ENCODE results near the gene PLCB2. TPM values are rescaled to one million over a fixed set of nuclear protein-coding genes. Genes with fewer than 3 reads are reported as not detected.

Gene PLCB2
- total and polyA plus RNA-seq, 2 experiments from 2014 or later, result 9.5 to 13.8 TPM

GRCh38 chr15:40331637-40332036 lies 23.9 kb upstream of the PLCB2 start (continued):
- TF ChIP-seq REST (IDR thresholded peaks at IDR 0.05; ENCODE audit: unreplicated experiment) (no peak), EZH2phosphoT487 (IDR thresholded peaks at IDR 0.05; ENCODE audit: unreplicated experiment) (no peak), ETS1 (IDR thresholded peaks at IDR 0.05) (no peak), CTCF (conservative IDR thresholded peaks at IDR 0.05; ENCODE audit: low read depth in 2 of 2) (no peak), POLR2AphosphoS5 (IDR thresholded peaks at IDR 0.05; ENCODE audit: low read depth) (no peak)

- H3K27ac ChIP-seq (ENCODE audit: low read depth), result no peak overlapping the region
- TF ChIP-seq EZH2 (IDR thresholded peaks at IDR 0.05; ENCODE audit: low read depth, unreplicated experiment) (no peak), POLR2AphosphoS5 (IDR thresholded peaks at IDR 0.05; ENCODE audit: low read depth) (no peak), ZNF462 (CRISPR knock-in tag; IDR thresholded peaks at IDR 0.05) (no peak), NANOG (IDR thresholded peaks at IDR 0.05; ENCODE audit: borderline replicate concordance) (no peak), STAT1 (IDR thresholded peaks at IDR 0.05; ENCODE audit: unreplicated experiment) (no peak), EZH2phosphoT487 (IDR thresholded peaks at IDR 0.05; ENCODE audit: unreplicated experiment) (no peak), ZNF331 (CRISPR knock-in tag; IDR thresholded peaks at IDR 0.05; ENCODE audit: low read depth) (no peak), JUNB (IDR thresholded peaks at IDR 0.05; ENCODE audit: unreplicated experiment) (no peak)
These were observed 23.3 kb upstream of the PLCB2 start for GRCh38 chr15:40331026-40331425.

More at GRCh38 chr15:40331026-40331425, 23.3 kb upstream of the PLCB2 start:
- Histone ChIP-seq H3K4me1 (ENCODE audit: insufficient read depth) (peaks cover 36% of the 10 kb centered on the region), H3K4me2 (no peak overlapping the region), H3K79me2 (replicated peaks; ENCODE audit: insufficient read depth) (peaks cover 5% of the 10 kb centered on the region), H3K9me2 (ENCODE audit: insufficient read depth) (0 out of 2 replicates have a peak, but pooled peaks cover 2% of the 10 kb centered on the region), H2AFZ (no peak overlapping the region), H3K36me3 (ENCODE audit: insufficient read depth) (no peaks in the 10 kb centered on the region), H3K4me3 (no peak overlapping the region), H4K20me1 (replicated peaks; ENCODE audit: insufficient read depth) (0 out of 2 replicates have a peak, but pooled peaks cover under 1% of the 10 kb centered on the region), H3K27me3 (ENCODE audit: insufficient read depth) (no peaks in the 10 kb centered on the region), H3F3A (replicated peaks; ENCODE audit: low read depth) (peaks cover 6% of the 10 kb centered on the region; the same call in 1 of the 2 replicates)
- Mint-ChIP-seq H3K9me3 (no peaks in the 10 kb centered on the region), H3K4me3 (no peak overlapping the region), H3K36me3 (ENCODE audit: low read depth) (peaks cover 19% of the 10 kb centered on the region), H3K27me3 (ENCODE audit: insufficient read depth, low read depth, poor library complexity) (peaks cover 15% of the 10 kb centered on the region), H3K4me1 (peaks cover 57% of the 10 kb centered on the region), H3K27ac (no peak overlapping the region)
- no peak for DNase-seq (ENCODE audit: low spot score)
- no peak for ATAC-seq

Data from GM23338 (cell line).